GM20000 (cell line): Measurements from ENCODE around the gene RHO.
"Not testable (repeated sequence)": the region's sequence is repeated elsewhere in the genome, so short reads cannot be mapped to it uniquely, and the experiment has no call there.

Experiments
- DNase-seq: peaks from one replicate; pipeline ENCODE4 v3.0.0; 2012; ENCODE audit warnings: low spot score
- CTCF ChIP-seq: IDR thresholded peaks from 2 replicates; pipeline ENCODE4 v1.5.1; 2012; ENCODE audit warnings: mild to moderate bottlenecking, control low read depth; ENCODE audit errors: extremely low read depth, missing control alignments

Gene RHO

GRCh38 chr3:129507181-129507831 lies 21.1 kb upstream of the RHO start:
- TF ChIP-seq CTCF = no peak
- DNase-seq = no peak

GRCh38 chr3:129512595-129512994 lies 15.8 kb upstream of the RHO start:
- DNase-seq = no peak

GRCh38 chr3:129513705-129514104 lies 14.7 kb upstream of the RHO start:
- no peak for DNase-seq
- TF ChIP-seq CTCF = no peak

More at GRCh38 chr3:129512595-129512994, 15.8 kb upstream of the RHO start:
- TF ChIP-seq CTCF = no peak

GRCh38 chr3:129514110-129514509 lies 14.3 kb upstream of the RHO start:
- no peak for TF ChIP-seq CTCF
- DNase-seq = no peak

DNA sequence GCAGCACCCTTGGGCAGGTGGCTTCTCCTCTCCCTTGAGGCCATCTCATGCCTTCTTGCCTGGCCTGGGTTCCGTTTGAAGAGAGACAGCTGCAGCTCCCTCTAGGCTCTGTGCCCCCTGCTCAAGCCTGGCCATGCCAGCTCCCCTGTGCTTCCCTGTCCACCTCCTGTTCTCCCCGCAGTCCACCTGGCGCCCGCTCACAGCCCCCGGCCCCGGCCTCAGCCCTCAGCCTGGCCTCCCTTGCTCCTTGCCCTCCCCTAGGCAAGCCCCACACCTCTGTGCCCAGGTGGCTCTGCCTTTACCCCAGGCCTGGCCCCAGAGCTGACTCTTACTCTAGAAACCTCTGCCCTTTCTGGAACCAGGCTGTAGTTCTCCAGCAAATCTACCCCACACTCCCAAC lies 13.9 kb upstream of the RHO start:
- no peak for DNase-seq
- TF ChIP-seq CTCF = no peak

GRCh38 chr3:129515108-129515820 lies 13.2 kb upstream of the RHO start:
- not testable (repeated sequence) for DNase-seq

GRCh38 chr3:129515821-129516432 lies 12.5 kb upstream of the RHO start:
- DNase-seq = not testable (repeated sequence)

DNA sequence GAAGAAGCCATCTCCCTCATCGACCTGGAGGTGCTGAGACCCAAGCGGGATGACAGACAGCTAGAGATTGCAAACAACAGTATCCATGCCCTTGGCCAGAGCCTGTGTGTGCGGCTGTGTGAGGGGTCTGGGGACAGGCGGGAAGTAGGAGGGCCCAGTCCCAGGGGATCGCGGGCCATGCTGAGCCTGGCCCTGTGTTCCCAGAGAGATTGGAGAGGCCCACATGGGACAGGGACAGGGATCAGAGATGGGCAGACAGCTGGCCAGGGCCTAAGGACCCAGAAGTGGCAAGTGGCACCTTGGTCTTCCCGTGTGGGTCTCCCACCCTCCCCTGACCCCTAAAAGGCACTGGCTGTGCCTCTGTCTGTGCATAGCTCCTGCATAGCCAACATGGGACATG lies 10.9 kb upstream of the RHO start:
- no peak for DNase-seq
- TF ChIP-seq CTCF = no peak
